Measurements from ENCODE around the gene PHC3.

Gene PHC3

DNA sequence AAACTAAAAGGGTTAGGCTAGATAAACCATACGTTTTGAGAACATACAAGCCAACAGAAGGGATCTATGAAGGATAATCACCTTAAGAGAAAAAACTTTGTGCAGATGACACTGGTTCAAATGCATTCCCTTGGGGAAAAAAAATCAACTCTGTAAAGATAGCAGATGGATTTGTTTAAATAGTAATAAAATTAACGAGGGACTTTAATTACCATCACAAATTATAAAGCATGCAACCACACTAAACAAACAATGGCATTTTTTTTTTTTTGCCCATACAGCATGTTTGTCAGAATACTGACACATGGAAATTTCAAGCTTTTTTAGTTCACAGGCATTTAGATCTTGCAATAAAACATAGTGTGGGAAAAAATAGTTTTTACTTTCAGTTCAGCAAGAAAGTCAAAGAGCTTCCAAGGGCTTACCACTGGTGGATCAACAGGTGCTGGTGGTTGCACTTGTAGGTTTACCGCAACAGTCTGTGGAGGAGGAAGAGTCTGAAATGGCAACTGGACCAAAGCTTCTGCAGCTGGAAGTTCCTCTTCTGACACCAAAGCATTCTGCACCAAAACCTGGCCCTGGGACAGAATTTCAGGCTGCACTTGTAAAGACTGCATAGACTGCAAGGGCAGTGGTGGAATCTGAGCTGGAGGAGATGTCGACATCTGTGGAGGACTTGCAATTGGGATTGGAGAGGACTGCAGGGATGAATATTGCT is 53.1 kb downstream of the PHC3 start:
- TF ChIP-seq TAF1 (IDR thresholded peaks at IDR 0.05; ENCODE audit: low read depth) (no peak), TEAD4 (IDR thresholded peaks at IDR 0.05) (no peak), CEBPB (IDR thresholded peaks at IDR 0.05) (no peak), TCF12 (IDR thresholded peaks at IDR 0.05; ENCODE audit: low read depth) (no peak), RAD21 (IDR thresholded peaks at IDR 0.05; ENCODE audit: low read depth) (no peak), EP300 (IDR thresholded peaks at IDR 0.05; ENCODE audit: borderline replicate concordance) (no peak), FOXM1 (IDR thresholded peaks at IDR 0.05; ENCODE audit: borderline replicate concordance, low read depth) (no peak), EGR1 (IDR thresholded peaks at IDR 0.05) (no peak), CREB1 (IDR thresholded peaks at IDR 0.05; ENCODE audit: low read depth) (no peak), YY1 (IDR thresholded peaks at IDR 0.05; ENCODE audit: low read depth) (no peak)
- TF ChIP-seq, protein P1, sequence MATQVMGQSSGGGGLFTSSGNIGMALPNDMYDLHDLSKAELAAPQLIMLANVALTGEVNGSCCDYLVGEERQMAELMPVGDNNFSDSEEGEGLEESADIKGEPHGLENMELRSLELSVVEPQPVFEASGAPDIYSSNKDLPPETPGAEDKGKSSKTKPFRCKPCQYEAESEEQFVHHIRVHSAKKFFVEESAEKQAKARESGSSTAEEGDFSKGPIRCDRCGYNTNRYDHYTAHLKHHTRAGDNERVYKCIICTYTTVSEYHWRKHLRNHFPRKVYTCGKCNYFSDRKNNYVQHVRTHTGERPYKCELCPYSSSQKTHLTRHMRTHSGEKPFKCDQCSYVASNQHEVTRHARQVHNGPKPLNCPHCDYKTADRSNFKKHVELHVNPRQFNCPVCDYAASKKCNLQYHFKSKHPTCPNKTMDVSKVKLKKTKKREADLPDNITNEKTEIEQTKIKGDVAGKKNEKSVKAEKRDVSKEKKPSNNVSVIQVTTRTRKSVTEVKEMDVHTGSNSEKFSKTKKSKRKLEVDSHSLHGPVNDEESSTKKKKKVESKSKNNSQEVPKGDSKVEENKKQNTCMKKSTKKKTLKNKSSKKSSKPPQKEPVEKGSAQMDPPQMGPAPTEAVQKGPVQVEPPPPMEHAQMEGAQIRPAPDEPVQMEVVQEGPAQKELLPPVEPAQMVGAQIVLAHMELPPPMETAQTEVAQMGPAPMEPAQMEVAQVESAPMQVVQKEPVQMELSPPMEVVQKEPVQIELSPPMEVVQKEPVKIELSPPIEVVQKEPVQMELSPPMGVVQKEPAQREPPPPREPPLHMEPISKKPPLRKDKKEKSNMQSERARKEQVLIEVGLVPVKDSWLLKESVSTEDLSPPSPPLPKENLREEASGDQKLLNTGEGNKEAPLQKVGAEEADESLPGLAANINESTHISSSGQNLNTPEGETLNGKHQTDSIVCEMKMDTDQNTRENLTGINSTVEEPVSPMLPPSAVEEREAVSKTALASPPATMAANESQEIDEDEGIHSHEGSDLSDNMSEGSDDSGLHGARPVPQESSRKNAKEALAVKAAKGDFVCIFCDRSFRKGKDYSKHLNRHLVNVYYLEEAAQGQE (IDR thresholded peaks at IDR 0.05; ENCODE audit: low read depth), result no peak
- TF ChIP-seq, protein P2, sequence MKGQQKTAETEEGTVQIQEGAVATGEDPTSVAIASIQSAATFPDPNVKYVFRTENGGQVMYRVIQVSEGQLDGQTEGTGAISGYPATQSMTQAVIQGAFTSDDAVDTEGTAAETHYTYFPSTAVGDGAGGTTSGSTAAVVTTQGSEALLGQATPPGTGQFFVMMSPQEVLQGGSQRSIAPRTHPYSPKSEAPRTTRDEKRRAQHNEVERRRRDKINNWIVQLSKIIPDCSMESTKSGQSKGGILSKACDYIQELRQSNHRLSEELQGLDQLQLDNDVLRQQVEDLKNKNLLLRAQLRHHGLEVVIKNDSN (IDR thresholded peaks at IDR 0.05), result no peak
- TF ChIP-seq, protein P3, sequence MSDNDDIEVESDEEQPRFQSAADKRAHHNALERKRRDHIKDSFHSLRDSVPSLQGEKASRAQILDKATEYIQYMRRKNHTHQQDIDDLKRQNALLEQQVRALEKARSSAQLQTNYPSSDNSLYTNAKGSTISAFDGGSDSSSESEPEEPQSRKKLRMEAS (IDR thresholded peaks at IDR 0.05), result no peak

GRCh38 chr3:170117134-170117533 is 64.4 kb downstream of the PHC3 start:
- TF ChIP-seq TCF12 (IDR thresholded peaks at IDR 0.05; ENCODE audit: low read depth), result no peak
- TF ChIP-seq, protein P3 (IDR thresholded peaks at IDR 0.05), result no peak
- TF ChIP-seq CREB1 (IDR thresholded peaks at IDR 0.05; ENCODE audit: low read depth), result no peak

GRCh38 chr3:170111147-170111771 is 70.3 kb downstream of the PHC3 start:
- no peak for TF ChIP-seq NFIC (IDR thresholded peaks at IDR 0.05)
- no peak for TF ChIP-seq FOXM1 (IDR thresholded peaks at IDR 0.05; ENCODE audit: borderline replicate concordance, low read depth)
- no peak for TF ChIP-seq TCF12 (IDR thresholded peaks at IDR 0.05; ENCODE audit: low read depth)
- TF ChIP-seq, protein P3 (IDR thresholded peaks at IDR 0.05), result no peak
- no peak for TF ChIP-seq EGR1 (IDR thresholded peaks at IDR 0.05)
- TF ChIP-seq TAF1 (IDR thresholded peaks at IDR 0.05; ENCODE audit: low read depth), result no peak
- no peak for TF ChIP-seq RAD21 (IDR thresholded peaks at IDR 0.05; ENCODE audit: low read depth)
- no peak for TF ChIP-seq CEBPB (IDR thresholded peaks at IDR 0.05)
- TF ChIP-seq YY1 (IDR thresholded peaks at IDR 0.05; ENCODE audit: low read depth), result no peak
- no peak for TF ChIP-seq EP300 (IDR thresholded peaks at IDR 0.05; ENCODE audit: borderline replicate concordance)
- no peak for TF ChIP-seq ZBTB7A (IDR thresholded peaks at IDR 0.05; ENCODE audit: low read depth)
- no peak for TF ChIP-seq CREB1 (IDR thresholded peaks at IDR 0.05; ENCODE audit: low read depth)
- TF ChIP-seq, protein P1 (IDR thresholded peaks at IDR 0.05; ENCODE audit: low read depth), result no peak
- TF ChIP-seq TEAD4 (IDR thresholded peaks at IDR 0.05), result no peak
- TF ChIP-seq, protein P2 (IDR thresholded peaks at IDR 0.05), result no peak

- TF ChIP-seq EP300 (IDR thresholded peaks at IDR 0.05; ENCODE audit: borderline replicate concordance), result no peak
- TF ChIP-seq TCF12 (IDR thresholded peaks at IDR 0.05; ENCODE audit: low read depth), result no peak
- TF ChIP-seq FOXM1 (IDR thresholded peaks at IDR 0.05; ENCODE audit: borderline replicate concordance, low read depth), result no peak
- TF ChIP-seq EGR1 (IDR thresholded peaks at IDR 0.05), result no peak
- no peak for TF ChIP-seq TEAD4 (IDR thresholded peaks at IDR 0.05)
- TF ChIP-seq, protein P1 (IDR thresholded peaks at IDR 0.05; ENCODE audit: low read depth), result no peak
- TF ChIP-seq ZBTB7A (IDR thresholded peaks at IDR 0.05; ENCODE audit: low read depth), result no peak
- no peak for TF ChIP-seq TAF1 (IDR thresholded peaks at IDR 0.05; ENCODE audit: low read depth)
- TF ChIP-seq, protein P3 (IDR thresholded peaks at IDR 0.05), result no peak
Measured at GRCh38 chr3:170109579-170110293, 71.8 kb downstream of the PHC3 start.

All from Ishikawa (cell line).